GM12878 (cell line): ENCODE results near the gene SUPT6H. TPM values are rescaled to one million over a fixed set of nuclear protein-coding genes. Genes with fewer than 3 reads are reported as not detected.

Experiments
- ATAC-seq: fragments of 200-7000 bp; cut with Tn5 transposase; 3 replicates; pipeline ENCODE4 v1.9.1; 2020; ENCODE audit warnings: mild to moderate bottlenecking, moderate library complexity
- BruUV-seq: library from RNA; stranded (reverse); fragments of 400-500 nt; replicated peaks from 2 replicates; lab custom pipeline; 2021; lab: Mats Ljungman, UMichigan
- CTCF ChIA-PET: fragments of 300-600 bp; sonication (Branson Sonifier 250); formaldehyde crosslinking; extraction: SDS; loops from one replicate; lab custom pipeline; 2021; ENCODE audit warnings: inconsistent platforms; lab: Yijun Ruan, JAX
- POLR2A ChIA-PET: fragments of 350-600 bp; formaldehyde crosslinking; extraction: SDS; loops from one replicate; lab custom pipeline; 2021; ENCODE audit warnings: inconsistent platforms; lab: Charles Lee
- RAD21 ChIA-PET: fragments of 300-600 bp; sonication (Branson Sonifier 250); formaldehyde crosslinking; loops from one replicate; lab custom pipeline; 2023; ENCODE audit warnings: antibody characterized with exemption; ENCODE audit not compliant: unreplicated experiment; lab: Charles Lee
- SMC1A ChIA-PET: fragments of 300-600 bp; sonication (Branson Sonifier 250); formaldehyde crosslinking; loops from one replicate; lab custom pipeline; 2023; ENCODE audit not compliant: unreplicated experiment, uncharacterized antibody; lab: Charles Lee
- DNase-seq: peaks from one replicate; pipeline ENCODE4 v3.0.0-alpha.2; 2011; ENCODE audit warnings: low read depth, low spot score
- FAIRE-seq: peaks from 3 replicates; lab custom pipeline; 2011; peaks lifted over from hg19 to GRCh38; lab: Jason Lieb, UNC
- H2AFZ ChIP-seq: 2 replicates; pipeline ENCODE4 v1.6.0; 2011; ENCODE audit warnings: low read depth, low read length, control low read depth; ENCODE audit not compliant: control insufficient read depth
- H3K27ac ChIP-seq: 2 replicates; pipeline ENCODE4 v1.5.1; 2011; ENCODE audit warnings: control low read depth; ENCODE audit not compliant: control insufficient read depth, insufficient read depth
- H3K27me3 ChIP-seq, 2 experiments: replicated peaks in 1 of 2; 2 replicates each; pipeline versions ENCODE4 v1.6.0 to v1.6.1; 2011; ENCODE audit warnings: low read length in 1 of 2; ENCODE audit not compliant: control insufficient read depth in 2 of 2, insufficient read depth in 2 of 2
- H3K36me3 ChIP-seq, 2 experiments: 2 replicates each; pipeline ENCODE4 v1.5.1; 2011; ENCODE audit warnings: low read length in 1 of 2; ENCODE audit not compliant: control insufficient read depth in 2 of 2, insufficient read depth in 2 of 2
- H3K4me1 ChIP-seq: 2 replicates; pipeline ENCODE4 v1.6.1; 2011; ENCODE audit warnings: mild to moderate bottlenecking, low read length, moderate library complexity, mixed read lengths; ENCODE audit not compliant: control insufficient read depth, insufficient read depth
- H3K4me2 ChIP-seq: 2 replicates; pipeline ENCODE4 v1.6.0; 2011; ENCODE audit warnings: control low read depth; ENCODE audit not compliant: control insufficient read depth, insufficient read depth
- H3K4me3 ChIP-seq: fragments of 200-600 bp; sonication (generic); 2 replicates; pipeline ENCODE4 v1.5.1; 2016
- H3K79me2 ChIP-seq: 2 replicates; pipeline ENCODE4 v1.6.0; 2011; ENCODE audit warnings: low read length; ENCODE audit not compliant: control insufficient read depth, insufficient read depth
- H3K9ac ChIP-seq: 2 replicates; pipeline ENCODE4 v1.8.0; 2011; ENCODE audit warnings: low read length, control low read depth, mixed read lengths; ENCODE audit not compliant: control insufficient read depth, insufficient read depth
- H3K9me3 ChIP-seq: replicated peaks from 3 replicates; pipeline ENCODE4 v1.5.1; 2011; ENCODE audit warnings: mild to moderate bottlenecking, low read length; ENCODE audit not compliant: control insufficient read depth, insufficient read depth
- H4K20me1 ChIP-seq: 2 replicates; pipeline ENCODE4 v1.6.0; 2011; ENCODE audit not compliant: control insufficient read depth, insufficient read depth
- ATF3 ChIP-seq: IDR thresholded peaks from 2 replicates; pipeline ENCODE4 v1.6.1; 2011; ENCODE audit warnings: low read depth, mild to moderate bottlenecking, low read length, moderate library complexity, borderline replicate concordance; ENCODE audit errors: extremely low read depth
- BCL3 ChIP-seq: IDR thresholded peaks from 2 replicates; pipeline ENCODE4 v1.6.1; 2011; ENCODE audit warnings: borderline replicate concordance, low read depth, mild to moderate bottlenecking, moderate library complexity, low read length; ENCODE audit not compliant: insufficient read depth, poor library complexity, severe bottlenecking
- CUX1 ChIP-seq: IDR thresholded peaks from 2 replicates; pipeline ENCODE4 v1.6.1; 2012; ENCODE audit warnings: improper control_type of control experiment, low read depth, low read length; ENCODE audit not compliant: insufficient replicate concordance
- HCFC1 ChIP-seq: fragments of 150-350 bp; IDR thresholded peaks from 2 replicates; pipeline ENCODE4 v1.6.1; 2014; ENCODE audit warnings: low read length
- JUND ChIP-seq: IDR thresholded peaks from 2 replicates; pipeline ENCODE4 v1.6.1; 2012; ENCODE audit warnings: low read depth, mild to moderate bottlenecking, low read length, improper control_type of control experiment, moderate library complexity
- PAX8 ChIP-seq: fragments of 450-650 bp; IDR thresholded peaks from 2 replicates; pipeline ENCODE4 v1.6.1; 2017; ENCODE audit warnings: mild to moderate bottlenecking, moderate library complexity
- PRDM15 ChIP-seq: fragments of 450-650 bp; formaldehyde crosslinking; IDR thresholded peaks from 2 replicates; pipeline ENCODE4 v1.4.0; 2020; ENCODE audit warnings: mild to moderate bottlenecking, moderate library complexity
- RBBP5 ChIP-seq: fragments of 200-600 bp; sonication (generic); conservative IDR thresholded peaks from 2 replicates; pipeline ENCODE4 v1.6.1; 2016
- RFX5 ChIP-seq: IDR thresholded peaks from 2 replicates; pipeline ENCODE4 v1.6.1; 2011; ENCODE audit warnings: low read depth, low read length, improper control_type of control experiment
- STAT1 ChIP-seq: fragments of 450-650 bp; conservative IDR thresholded peaks from 2 replicates; pipeline ENCODE4 v1.6.1; 2014; ENCODE audit warnings: antibody characterized with exemption, mild to moderate bottlenecking
- STAT3 ChIP-seq: IDR thresholded peaks from 2 replicates; pipeline ENCODE4 v1.6.1; 2011; ENCODE audit warnings: low read depth, low read length, improper control_type of control experiment
- ZNF207 ChIP-seq: fragments of 450-650 bp; IDR thresholded peaks from 2 replicates; pipeline ENCODE4 v1.6.1; 2014; ENCODE audit warnings: antibody characterized with exemption, mild to moderate bottlenecking, borderline replicate concordance
- ZNF622 ChIP-seq: fragments of 450-650 bp; IDR thresholded peaks from 2 replicates; pipeline ENCODE4 v1.6.1; 2017; ENCODE audit warnings: mild to moderate bottlenecking, inconsistent platforms
- ZSCAN29 ChIP-seq: fragments of 450-650 bp; IDR thresholded peaks from 2 replicates; pipeline ENCODE4 v1.6.1; 2017; ENCODE audit warnings: mild to moderate bottlenecking, moderate library complexity
- WGBS: methylation state at CpG from one replicate; pipeline ENCODE4 v1.1.6; 2016; ENCODE audit warnings: low lambda C conversion rate; ENCODE audit not compliant: insufficient replicate concordance, insufficient coverage; ENCODE audit errors: missing lambda C conversion rate; 5-methylcytosine and 5-hydroxymethylcytosine counted together
- in situ Hi-C: fragments of 300-500 bp; cut with MboI; formaldehyde crosslinking; loops from 9 replicates; pipeline ENCODE4 v1.14.3; 2018; ENCODE audit warnings: mixed read lengths
- intact Hi-C: fragments of 100-400 bp; cut with micrococcal nuclease; formaldehyde crosslinking; loops from one replicate; pipeline ENCODE4 v1.14.2; 2022; ENCODE audit not compliant: unreplicated experiment
- polyA plus RNA-seq, 11 experiments: library from polyadenylated mRNA; depleted of rRNA in 4 of 11; unstranded in 6 of 11; stranded (reverse) in 5 of 11; fragments of >200 nt; fragmentation: Nextera tagmentation in 4 of 11; fragmentation: Illumina TruSeq in 1 of 11; extraction: Ambion mirVana in 4 of 11; extraction: Trizol in 1 of 11; gene quantifications; 1 replicate in 1 of 11; 2 replicates in 10 of 11; pipeline versions ENCODE4 v1.2.1 to v1.2.3, GENCODE V29; 2011 to 2016; ENCODE audit warnings: inconsistent platforms in 2 of 11, missing spikeins in 2 of 11, low read depth in 1 of 11
- total RNA-seq, 4 experiments: library from RNA; depleted of rRNA in 3 of 4; stranded (reverse); fragments of >200 nt in 3 of 4; fragmentation: Illumina TruSeq in 1 of 4; extraction: Trizol in 1 of 4; gene quantifications; 2 replicates each; pipeline versions ENCODE4 v1.2.1 to v1.2.3, GENCODE V29; 2013 to 2021

SUPT6H gene
- total and polyA plus RNA-seq, 10 of the 15 experiments (the other 5 are each of a cell fraction or from before 2014, with no cell fraction given), result 1.7 to 58.8 (median 37.7) TPM

GRCh38 chr17:28618464-28618863, 43.5 kb upstream of the SUPT6H start:
- in situ Hi-C loops, result no loop called here
- H4K20me1 ChIP-seq, result no peaks in the 10 kb centered on the region
- no peaks in the 10 kb centered on the region for H3K79me2 ChIP-seq
- SMC1A ChIA-PET, result interaction anchor here (0.8 to 3.5 kb wide), 3 partner anchors 28 to 55 kb away, joined by 3 to 8 read pairs (median 3); no protein-coding TSS in a partner anchor
- no peak overlapping the region for H3K4me3 ChIP-seq
- no TSS peak for BruUV-seq
- no peaks in the 10 kb centered on the region for H3K27me3 ChIP-seq
- no peak overlapping the region for H2AFZ ChIP-seq
- no peak overlapping the region for H3K27ac ChIP-seq
- H3K36me3 ChIP-seq, result peaks cover 46 to 64% of the 10 kb centered on the region in 2 experiments
- intact Hi-C loops, result loop anchor here (5.0 kb wide), 1 partner anchor 126 kb away; no protein-coding TSS in a partner anchor
- RAD21 ChIA-PET, result interaction anchor here (1.4 kb wide), 1 partner anchor 12 kb away, joined by 3 read pairs; no protein-coding TSS in a partner anchor
- no peak overlapping the region for H3K9ac ChIP-seq
- WGBS, result 95% methylated on average over 3 of the region's 3 CpGs
- FAIRE-seq (no peak), ATAC-seq (no peak), DNase-seq (no peak)
- H3K4me2 ChIP-seq, result no peak overlapping the region
- CTCF ChIA-PET, result interaction anchor here (0.9 to 1.4 kb wide), 5 partner anchors 8 to 70 kb away, joined by 3 to 6 read pairs (median 5); partner anchors contain the start of gene SPAG5
- POLR2A ChIA-PET, result interaction anchor here (0.8 to 1.7 kb wide), 5 partner anchors 8 to 43 kb away, joined by 3 to 11 read pairs (median 4); no protein-coding TSS in a partner anchor
- H3K4me1 ChIP-seq, result no peaks in the 10 kb centered on the region; the same call in none of the 2 replicates
- H3K9me3 ChIP-seq, result no peaks in the 10 kb centered on the region
- TF ChIP-seq CUX1 (no peak), JUND (no peak), RBBP5 (no peak), ZNF207 (no peak), PAX8 (no peak), ZSCAN29 (no peak), RFX5 (no peak), ATF3 (no peak), BCL3 (no peak), STAT3 (no peak), ZNF622 (no peak), HCFC1 (no peak), STAT1 (no peak), PRDM15 (no peak)
